Retinal pigment epithelial cell (primary cell): ENCODE measurements around the gene PATJ.
A peak's percentile ranks its signal among the peaks of the same experiment; 100 is the strongest.

Experiments
- DNase-seq: peaks from one replicate; pipeline ENCODE4 v3.0.0-alpha.2; 2010; ENCODE audit warnings: low read depth
- H3K4me3 ChIP-seq: 2 replicates; pipeline ENCODE4 v1.5.1; 2011; ENCODE audit warnings: mild to moderate bottlenecking, low read length, control low read depth, moderate library complexity
- TF ChIP-seq, protein P1 (sequence below): conservative IDR thresholded peaks from 2 replicates; pipeline ENCODE4 v1.5.1; 2011; ENCODE audit warnings: low read depth, low read length, control low read depth, inconsistent platforms

The PATJ gene

GRCh38 chr1:62024690-62025089, 282.4 kb downstream of the PATJ start:
- TF ChIP-seq, protein P1, sequence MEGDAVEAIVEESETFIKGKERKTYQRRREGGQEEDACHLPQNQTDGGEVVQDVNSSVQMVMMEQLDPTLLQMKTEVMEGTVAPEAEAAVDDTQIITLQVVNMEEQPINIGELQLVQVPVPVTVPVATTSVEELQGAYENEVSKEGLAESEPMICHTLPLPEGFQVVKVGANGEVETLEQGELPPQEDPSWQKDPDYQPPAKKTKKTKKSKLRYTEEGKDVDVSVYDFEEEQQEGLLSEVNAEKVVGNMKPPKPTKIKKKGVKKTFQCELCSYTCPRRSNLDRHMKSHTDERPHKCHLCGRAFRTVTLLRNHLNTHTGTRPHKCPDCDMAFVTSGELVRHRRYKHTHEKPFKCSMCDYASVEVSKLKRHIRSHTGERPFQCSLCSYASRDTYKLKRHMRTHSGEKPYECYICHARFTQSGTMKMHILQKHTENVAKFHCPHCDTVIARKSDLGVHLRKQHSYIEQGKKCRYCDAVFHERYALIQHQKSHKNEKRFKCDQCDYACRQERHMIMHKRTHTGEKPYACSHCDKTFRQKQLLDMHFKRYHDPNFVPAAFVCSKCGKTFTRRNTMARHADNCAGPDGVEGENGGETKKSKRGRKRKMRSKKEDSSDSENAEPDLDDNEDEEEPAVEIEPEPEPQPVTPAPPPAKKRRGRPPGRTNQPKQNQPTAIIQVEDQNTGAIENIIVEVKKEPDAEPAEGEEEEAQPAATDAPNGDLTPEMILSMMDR: no peak
- H3K4me3 ChIP-seq: no peak overlapping the region
- no peak for DNase-seq

- DNase-seq: no peak
- H3K4me3 ChIP-seq: no peak overlapping the region
- TF ChIP-seq, protein P1: no peak
Observed at GRCh38 chr1:62025154-62025553, 282.9 kb downstream of the PATJ start.

GRCh38 chr1:62025892-62026291, 283.6 kb downstream of the PATJ start:
- TF ChIP-seq, protein P1: no peak
- DNase-seq: no peak
- no peak overlapping the region for H3K4me3 ChIP-seq

- no peak overlapping the region for H3K4me3 ChIP-seq
- TF ChIP-seq, protein P1: no peak
- DNase-seq: no peak
Observed at GRCh38 chr1:62029704-62030103, 287.4 kb downstream of the PATJ start.

DNA sequence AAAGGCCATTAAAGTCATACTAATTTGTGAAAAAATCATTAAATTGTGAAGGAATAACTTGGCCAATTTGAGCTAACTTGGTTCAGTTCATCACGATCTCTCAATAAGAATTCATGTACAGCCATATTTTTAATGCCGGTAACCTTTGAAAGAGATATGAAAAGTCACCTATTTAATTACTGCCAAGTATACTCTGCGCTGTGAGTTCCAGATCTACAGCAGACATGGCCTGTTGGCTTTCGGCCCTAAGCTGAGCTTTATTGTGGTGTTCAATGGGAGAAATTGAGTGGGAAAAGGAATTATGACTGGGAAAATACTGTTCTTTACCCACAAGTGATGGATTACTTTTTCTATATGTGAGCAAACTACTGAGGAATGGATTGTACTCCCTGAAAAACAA, 292.5 kb downstream of the PATJ start:
- no peak overlapping the region for H3K4me3 ChIP-seq
- TF ChIP-seq, protein P1: no peak
- no peak for DNase-seq

DNA sequence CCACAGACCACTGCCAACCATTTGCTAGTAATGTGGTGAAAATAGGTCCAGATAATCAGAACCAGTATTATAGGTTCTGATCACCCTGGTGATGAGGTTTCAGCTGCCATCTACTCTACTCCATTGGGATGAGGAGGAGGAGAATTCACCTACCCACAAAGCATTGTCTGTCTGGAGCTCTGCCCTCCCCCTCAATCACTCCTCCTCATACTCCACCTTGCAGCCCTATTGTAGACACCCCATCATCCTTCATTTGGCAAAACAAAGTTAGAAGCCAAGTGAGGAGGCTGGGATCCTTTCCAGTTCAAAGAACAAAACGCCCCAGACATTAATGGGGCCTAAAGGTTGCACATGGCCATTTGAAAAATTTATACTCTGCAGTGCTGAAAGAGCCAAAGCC, 295.0 kb downstream of the PATJ start:
- no peak overlapping the region for H3K4me3 ChIP-seq
- no peak for DNase-seq
- TF ChIP-seq, protein P1: no peak

GRCh38 chr1:62038594-62039284, 296.5 kb downstream of the PATJ start:
- no peak overlapping the region for H3K4me3 ChIP-seq
- TF ChIP-seq, protein P1: peak; percentile 12
- DNase-seq: no peak
